ENCODE data around the gene MED8.
"Not testable (repeated sequence)": the region's sequence is repeated elsewhere in the genome, so short reads cannot be mapped to it uniquely, and the experiment has no call there.

MED8 gene

GRCh38 chr1:43382027-43382779 is 7.4 kb downstream of the MED8 start:
- no peak for DNase-seq (ENCODE audit: low read depth)

- DNase-seq (ENCODE audit: low read depth), result no peak
Observed at GRCh38 chr1:43381612-43382011, 8.0 kb downstream of the MED8 start.

- DNase-seq (ENCODE audit: low read depth), result no peak
Observed at GRCh38 chr1:43379476-43379875, 10.1 kb downstream of the MED8 start.

GRCh38 chr1:43377831-43378230 is 11.8 kb downstream of the MED8 start:
- DNase-seq (ENCODE audit: low read depth), result no peak

GRCh38 chr1:43376723-43377235 is 12.8 kb downstream of the MED8 start:
- DNase-seq (ENCODE audit: low read depth), result no peak

GRCh38 chr1:43373066-43373940 is 16.3 kb downstream of the MED8 start:
- no peak for DNase-seq (ENCODE audit: low read depth)

- no peak for DNase-seq (ENCODE audit: low read depth)
Observed at GRCh38 chr1:43372172-43372571, 17.4 kb downstream of the MED8 start.

GRCh38 chr1:43370564-43370963 is 19.0 kb downstream of the MED8 start:
- DNase-seq (ENCODE audit: low read depth), result no peak

GRCh38 chr1:43369779-43370178 is 19.8 kb downstream of the MED8 start:
- not testable (repeated sequence) for DNase-seq (ENCODE audit: low read depth)

GRCh38 chr1:43368646-43369020 is 21.0 kb downstream of the MED8 start:
- DNase-seq (ENCODE audit: low read depth), result no peak

- peak; percentile 81 for DNase-seq (ENCODE audit: low read depth)
Observed at GRCh38 chr1:43367904-43368645, 21.5 kb downstream of the MED8 start, which contains the start of gene ELOVL1. ELOVL1 (minus strand) TSS chr1:43368011; CDS start chr1:43365609, 2,402 bp downstream.

- no peak for DNase-seq (ENCODE audit: low read depth)
Observed at GRCh38 chr1:43367026-43367903, 22.3 kb downstream of the MED8 start.

- DNase-seq (ENCODE audit: low read depth), result no peak
Observed at GRCh38 chr1:43366601-43367025, 23.0 kb downstream of the MED8 start.

- no peak for DNase-seq (ENCODE audit: low read depth)
Observed at GRCh38 chr1:43366179-43366578, 23.4 kb downstream of the MED8 start.

- DNase-seq (ENCODE audit: low read depth), result no peak
Observed at GRCh38 chr1:43365678-43366077, 23.9 kb downstream of the MED8 start.

- no peak for DNase-seq (ENCODE audit: low read depth)
Observed at GRCh38 chr1:43363935-43364525, 25.6 kb downstream of the MED8 start.

GRCh38 chr1:43363283-43363934 is 26.2 kb downstream of the MED8 start:
- DNase-seq (ENCODE audit: low read depth), result no peak

GRCh38 chr1:43360616-43361015 is 29.0 kb downstream of the MED8 start:
- no peak for DNase-seq (ENCODE audit: low read depth)

GRCh38 chr1:43359696-43360095 is 29.9 kb downstream of the MED8 start:
- DNase-seq (ENCODE audit: low read depth), result no peak

Data from stimulated activated CD8-positive, alpha-beta memory T cell treated with anti-CD3 and anti-CD28 coated beads, Interleukin-12 subunit alpha, Interleukin-12 subunit beta, amount 100 ng/mL, for 4 hours (primary cell).